Dermis microvascular lymphatic vessel endothelial cell (primary cell): ENCODE data around the gene GNB1. TPM values are rescaled to one million over a fixed set of nuclear protein-coding genes. Genes with fewer than 3 reads are reported as not detected.

ENCODE experiments used
- DNase-seq, 2 donors: peaks; one replicate each; pipeline versions ENCODE4 v3.0.0 to v3.0.0-alpha.2; 2010; ENCODE audit warnings: low read depth in 2 of 2
- total RNA-seq: library from RNA; depleted of rRNA; stranded (reverse); fragments of >200 nt; gene quantifications from 2 replicates; pipeline ENCODE4 v1.2.1, GENCODE V29; 2014

The GNB1 gene
- total RNA-seq, 1 donor from 2014 or later: 72.4 TPM

- DNase-seq: no peak
These were observed 63.6 kb downstream of the GNB1 start for GRCh38 chr1:1827089-1827848.

- DNase-seq: no peak
These were observed 64.4 kb downstream of the GNB1 start for GRCh38 chr1:1826356-1827088.

GRCh38 chr1:1825217-1825616, 65.7 kb downstream of the GNB1 start:
- DNase-seq: no peak

- DNase-seq: no peak
These were observed 71.1 kb downstream of the GNB1 start for GRCh38 chr1:1819762-1820161.

- no peak for DNase-seq
These were observed 73.7 kb downstream of the GNB1 start for GRCh38 chr1:1817221-1817620.

- DNase-seq: no peak
These were observed 75.1 kb downstream of the GNB1 start for GRCh38 chr1:1815606-1816281.

GRCh38 chr1:1809489-1809888, 81.4 kb downstream of the GNB1 start:
- DNase-seq: no peak

- DNase-seq: no peak
These were observed 82.7 kb downstream of the GNB1 start for GRCh38 chr1:1808206-1808605.

GRCh38 chr1:1806890-1807289, 84.0 kb downstream of the GNB1 start:
- DNase-seq: no peak

- no peak for DNase-seq
These were observed 86.6 kb downstream of the GNB1 start for GRCh38 chr1:1804301-1804700.

GRCh38 chr1:1802871-1803270, 88.0 kb downstream of the GNB1 start:
- no peak for DNase-seq

- no peak for DNase-seq
These were observed 91.2 kb downstream of the GNB1 start for GRCh38 chr1:1799716-1800115.

- no peak for DNase-seq
These were observed 93.1 kb downstream of the GNB1 start for GRCh38 chr1:1797731-1798341.

- DNase-seq: no peak
These were observed 94.4 kb downstream of the GNB1 start for GRCh38 chr1:1796466-1796865.

- DNase-seq: no peak
These were observed 95.9 kb downstream of the GNB1 start for GRCh38 chr1:1794999-1795398.

- no peak for DNase-seq
These were observed 97.2 kb downstream of the GNB1 start for GRCh38 chr1:1793481-1794244.

GRCh38 chr1:1788646-1789431, 102.0 kb downstream of the GNB1 start:
- DNase-seq: peak; percentile 36 to 46

- DNase-seq: no peak
These were observed 102.8 kb downstream of the GNB1 start for GRCh38 chr1:1788136-1788535.

GRCh38 chr1:1786836-1787605, 103.9 kb downstream of the GNB1 start:
- no peak for DNase-seq

GRCh38 chr1:1785666-1786065, 105.2 kb downstream of the GNB1 start:
- no peak for DNase-seq
